Stimulated activated CD8-positive, alpha-beta memory T cell treated with anti-CD3 and anti-CD28 coated beads, Interleukin-2, amount 100 ng/mL, for 48 hours (primary cell): ENCODE results near the gene NF2.

Source experiments
- DNase-seq, 2 donors: peaks; one replicate each; pipeline ENCODE4 v3.0.0-alpha.2; 2020; ENCODE audit warnings: low read depth in 2 of 2

NF2 gene

DNA sequence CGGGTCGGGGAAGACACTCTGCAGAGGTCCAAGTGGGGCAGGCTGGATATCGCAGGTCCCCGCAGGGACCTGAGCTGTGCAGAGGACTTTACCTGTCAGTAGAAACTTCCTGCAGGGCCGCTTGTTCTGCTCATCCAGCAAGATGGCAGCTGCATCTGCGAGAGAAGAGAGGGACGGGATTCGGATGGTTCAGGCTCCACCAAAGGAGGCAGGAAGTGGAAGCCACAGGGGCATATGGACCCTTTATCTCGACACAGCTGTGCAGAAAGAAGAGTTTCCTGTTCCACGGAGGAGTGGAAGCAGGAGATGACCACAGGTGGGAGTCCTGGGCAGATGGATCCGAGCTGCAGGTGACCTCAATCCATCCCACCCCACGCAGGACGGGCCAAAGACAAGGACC is 138.9 kb downstream of the NF2 start:
- no peak for DNase-seq

DNA sequence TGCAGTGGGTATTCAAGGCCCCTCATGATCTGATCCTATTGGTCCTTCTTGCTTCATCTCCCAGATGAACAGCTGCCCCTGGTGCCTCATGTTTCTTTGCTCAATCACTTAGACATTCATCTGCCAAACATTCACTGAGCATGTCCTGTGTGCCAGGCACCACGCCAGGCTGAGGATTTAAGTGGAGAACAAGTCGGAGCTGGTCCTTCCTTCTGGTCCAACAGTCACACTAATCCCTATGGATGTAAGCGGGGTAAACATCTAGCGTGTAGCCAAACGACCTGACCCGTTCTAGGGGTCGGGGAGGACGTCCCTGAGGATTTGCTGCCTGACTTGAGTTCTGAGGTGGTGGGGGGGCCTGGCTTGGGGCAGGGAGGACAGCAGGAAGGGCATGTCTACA is 141.5 kb downstream of the NF2 start:
- DNase-seq = no peak

- DNase-seq = no peak
Measured at GRCh38 chr22:29747832-29748231, 144.4 kb downstream of the NF2 start.
